ENCODE measurements around the gene SMG5.

DNA sequence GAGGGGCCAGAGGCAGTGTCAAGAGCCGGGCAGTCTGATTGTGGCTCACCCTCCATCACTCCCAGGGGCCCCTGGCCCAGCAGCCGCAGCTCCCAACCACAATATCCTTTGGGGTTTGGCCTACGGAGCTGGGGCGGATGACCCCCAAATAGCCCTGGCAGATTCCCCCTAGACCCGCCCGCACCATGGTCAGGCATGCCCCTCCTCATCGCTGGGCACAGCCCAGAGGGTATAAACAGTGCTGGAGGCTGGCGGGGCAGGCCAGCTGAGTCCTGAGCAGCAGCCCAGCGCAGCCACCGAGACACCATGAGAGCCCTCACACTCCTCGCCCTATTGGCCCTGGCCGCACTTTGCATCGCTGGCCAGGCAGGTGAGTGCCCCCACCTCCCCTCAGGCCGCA lies 40.7 kb downstream of the SMG5 start, which contains the start of gene BGLAP:
- TF ChIP-seq SIN3A (IDR thresholded peaks at IDR 0.05; ENCODE audit: borderline replicate concordance, insufficient read depth, low read depth, low read length) = no peak
- TF ChIP-seq, protein P1, sequence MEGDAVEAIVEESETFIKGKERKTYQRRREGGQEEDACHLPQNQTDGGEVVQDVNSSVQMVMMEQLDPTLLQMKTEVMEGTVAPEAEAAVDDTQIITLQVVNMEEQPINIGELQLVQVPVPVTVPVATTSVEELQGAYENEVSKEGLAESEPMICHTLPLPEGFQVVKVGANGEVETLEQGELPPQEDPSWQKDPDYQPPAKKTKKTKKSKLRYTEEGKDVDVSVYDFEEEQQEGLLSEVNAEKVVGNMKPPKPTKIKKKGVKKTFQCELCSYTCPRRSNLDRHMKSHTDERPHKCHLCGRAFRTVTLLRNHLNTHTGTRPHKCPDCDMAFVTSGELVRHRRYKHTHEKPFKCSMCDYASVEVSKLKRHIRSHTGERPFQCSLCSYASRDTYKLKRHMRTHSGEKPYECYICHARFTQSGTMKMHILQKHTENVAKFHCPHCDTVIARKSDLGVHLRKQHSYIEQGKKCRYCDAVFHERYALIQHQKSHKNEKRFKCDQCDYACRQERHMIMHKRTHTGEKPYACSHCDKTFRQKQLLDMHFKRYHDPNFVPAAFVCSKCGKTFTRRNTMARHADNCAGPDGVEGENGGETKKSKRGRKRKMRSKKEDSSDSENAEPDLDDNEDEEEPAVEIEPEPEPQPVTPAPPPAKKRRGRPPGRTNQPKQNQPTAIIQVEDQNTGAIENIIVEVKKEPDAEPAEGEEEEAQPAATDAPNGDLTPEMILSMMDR (IDR thresholded peaks at IDR 0.05) = no peak
